Right lobe of liver (tissue), 6 donors: ENCODE results near the gene C4BPB. TPM values are rescaled to one million over a fixed set of nuclear protein-coding genes. Genes with fewer than 3 reads are reported as not detected.

Experiments used
- ATAC-seq, 4 donors: fragments of 200-7000 bp; cut with Tn5 transposase; one replicate each; pipeline ENCODE4 v1.9.1; 2020; ENCODE audit warnings: mild to moderate bottlenecking in 4 of 4, moderate library complexity in 4 of 4
- DNase-seq, 3 donors: peaks; one replicate each; pipeline ENCODE4 v3.0.0-alpha.2; 2020
- H3K27ac ChIP-seq, 3 donors: fragments of 200-600 bp; one replicate each; pipeline ENCODE4 v1.8.0; 2022
- H3K27me3 ChIP-seq, 2 donors: fragments of 200-600 bp; one replicate each; pipeline ENCODE4 v1.8.0; 2022
- H3K36me3 ChIP-seq, 4 donors: fragments of 200-600 bp; sonication (generic) in 1 of 4; one replicate each; pipeline versions ENCODE4 v1.5.1 to v1.8.0; 2017 to 2022; ENCODE audit warnings: control low read depth in 1 of 4
- H3K4me1 ChIP-seq, 4 donors: fragments of 200-600 bp; sonication (generic) in 1 of 4; one replicate each; pipeline versions ENCODE4 v1.5.1 to v1.8.0; 2017 to 2022; ENCODE audit warnings: control low read depth in 1 of 4
- H3K4me3 ChIP-seq, 3 donors: fragments of 200-600 bp; one replicate each; pipeline ENCODE4 v1.8.0; 2022
- H3K9me3 ChIP-seq, 4 donors: fragments of 200-600 bp; sonication (generic) in 1 of 4; one replicate each; pipeline versions ENCODE4 v1.5.1 to v1.8.0; 2017 to 2022; ENCODE audit warnings: control low read depth in 1 of 4
- POLR2A ChIP-seq: fragments of 450-650 bp; IDR thresholded peaks from one replicate; pipeline ENCODE4 v1.6.1; 2017; ENCODE audit warnings: antibody characterized with exemption, mild to moderate bottlenecking
- WGBS: methylation state at CpG from one replicate; pipeline ENCODE4 v1.1.6; 2018; ENCODE audit warnings: low coverage, low lambda C conversion rate; ENCODE audit not compliant: insufficient coverage; ENCODE audit errors: missing lambda C conversion rate; 5-methylcytosine and 5-hydroxymethylcytosine counted together
- intact Hi-C, 2 donors: fragments of 100-400 bp; cut with DNase I; formaldehyde crosslinking; loops; one replicate each; pipeline versions ENCODE4 v1.11.2 to v1.14.1; 2022
- total RNA-seq, 6 experiments: library from RNA; depleted of rRNA in 2 of 6; stranded (reverse); fragments of >200 nt in 2 of 6; fragmentation: NEBNext Ultra II Directional in 3 of 6; extraction: Animal tissue kit (Norgen Biotek cat#: 25700) in 3 of 6; gene quantifications; one replicate each; pipeline versions ENCODE4 v1.1.0 to v1.2.4, GENCODE V29; 2016 to 2023
- TF ChIP-seq, protein P1 (sequence below), 4 donors: fragments of 200-600 bp in 3 of 4; fragments of 450-650 bp in 1 of 4; IDR thresholded peaks; one replicate each; pipeline versions ENCODE4 v1.5.1 to v1.8.0; 2016 to 2022; ENCODE audit warnings: antibody characterized with exemption in 4 of 4, mild to moderate bottlenecking in 2 of 4
- donor health status: DM: no; HTN: yes; CAD: no.
- donor health status: DM: no; HTN: no; CAD: no.
- donor health status: DM: no; HTN: no; CAD: no.
- donor health status: DM: no; HTN: yes; CAD: no.
- donor health status: DM: no; HTN: yes; CAD: no.

C4BPB gene
- total RNA-seq, 6 experiments from 2014 or later: 156 to 328 (median 226) TPM

- H3K27ac ChIP-seq: no peak overlapping the region
- DNase-seq (no peak), ATAC-seq (no peak)
- peaks cover 0 to 34% (median 0%) of the 10 kb centered on the region in 4 donors for H3K4me1 ChIP-seq
- H3K36me3 ChIP-seq: peaks cover 0 to 63% (median 12%) of the 10 kb centered on the region in 4 donors
- H3K9me3 ChIP-seq: no peaks in the 10 kb centered on the region
- no peak overlapping the region for H3K4me3 ChIP-seq
- intact Hi-C loops: no loop called here
- no peaks in the 10 kb centered on the region for H3K27me3 ChIP-seq
- WGBS: 64% methylated on average over 1 of the region's 1 CpG
- no peak for TF ChIP-seq POLR2A
- TF ChIP-seq, protein P1, sequence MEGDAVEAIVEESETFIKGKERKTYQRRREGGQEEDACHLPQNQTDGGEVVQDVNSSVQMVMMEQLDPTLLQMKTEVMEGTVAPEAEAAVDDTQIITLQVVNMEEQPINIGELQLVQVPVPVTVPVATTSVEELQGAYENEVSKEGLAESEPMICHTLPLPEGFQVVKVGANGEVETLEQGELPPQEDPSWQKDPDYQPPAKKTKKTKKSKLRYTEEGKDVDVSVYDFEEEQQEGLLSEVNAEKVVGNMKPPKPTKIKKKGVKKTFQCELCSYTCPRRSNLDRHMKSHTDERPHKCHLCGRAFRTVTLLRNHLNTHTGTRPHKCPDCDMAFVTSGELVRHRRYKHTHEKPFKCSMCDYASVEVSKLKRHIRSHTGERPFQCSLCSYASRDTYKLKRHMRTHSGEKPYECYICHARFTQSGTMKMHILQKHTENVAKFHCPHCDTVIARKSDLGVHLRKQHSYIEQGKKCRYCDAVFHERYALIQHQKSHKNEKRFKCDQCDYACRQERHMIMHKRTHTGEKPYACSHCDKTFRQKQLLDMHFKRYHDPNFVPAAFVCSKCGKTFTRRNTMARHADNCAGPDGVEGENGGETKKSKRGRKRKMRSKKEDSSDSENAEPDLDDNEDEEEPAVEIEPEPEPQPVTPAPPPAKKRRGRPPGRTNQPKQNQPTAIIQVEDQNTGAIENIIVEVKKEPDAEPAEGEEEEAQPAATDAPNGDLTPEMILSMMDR (IDR thresholded peaks at IDR 0.05): no peak
Observed at GRCh38 chr1:207134581-207134980, 45.9 kb downstream of the C4BPB start.

DNA sequence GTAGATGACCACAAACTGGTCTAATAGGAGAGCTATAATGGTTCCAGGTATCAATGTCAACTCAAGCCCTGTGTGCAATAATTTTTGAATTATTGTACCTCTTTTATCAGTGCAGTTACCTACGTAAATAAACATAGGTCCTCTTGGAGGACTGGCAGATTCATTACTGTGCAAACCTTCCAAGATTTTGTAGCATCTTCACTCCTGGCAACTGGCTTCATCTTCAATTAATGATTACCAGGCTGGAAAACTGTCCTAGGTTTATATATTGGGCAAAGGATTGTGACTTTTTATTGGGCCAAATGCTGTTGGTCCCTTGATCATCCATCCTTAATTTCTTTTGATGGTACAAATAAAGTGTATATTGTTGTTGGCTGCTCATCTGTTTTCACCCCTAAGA, 51.0 kb downstream of the C4BPB start:
- no peak overlapping the region for H3K27ac ChIP-seq
- no peaks in the 10 kb centered on the region for H3K9me3 ChIP-seq
- peaks cover 0 to 18% (median 0%) of the 10 kb centered on the region in 4 donors for H3K4me1 ChIP-seq
- intact Hi-C loops: no loop called here
- no peak for TF ChIP-seq POLR2A
- TF ChIP-seq, protein P1 (IDR thresholded peaks at IDR 0.05): no peak
- no peak overlapping the region for H3K4me3 ChIP-seq
- 63% methylated on average over 1 of the region's 1 CpG for WGBS
- peaks cover 0 to 72% (median 26%) of the 10 kb centered on the region in 4 donors for H3K36me3 ChIP-seq
- DNase-seq: no peak
- no peaks in the 10 kb centered on the region for H3K27me3 ChIP-seq
- ATAC-seq: peak in 2 of 4 donors; percentile 49 to 64

DNA sequence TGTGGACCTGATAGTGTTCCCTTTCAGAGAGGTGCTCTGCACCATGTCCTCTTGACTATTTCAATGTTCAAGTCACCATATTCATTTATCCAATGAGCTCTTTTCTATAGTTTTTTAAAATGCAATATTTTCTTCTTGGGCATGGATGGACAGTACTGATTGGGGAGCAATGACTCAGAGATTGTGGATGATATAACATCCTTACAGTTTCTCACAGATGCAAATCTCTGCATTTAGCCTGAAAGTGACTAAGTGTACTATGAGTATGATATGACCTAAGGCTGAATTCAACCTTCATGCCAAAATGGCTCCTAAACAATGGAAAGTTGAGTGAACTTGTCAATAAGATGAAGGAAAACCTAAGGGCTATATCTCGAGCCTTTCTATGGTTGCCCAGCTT, 51.9 kb downstream of the C4BPB start:
- TF ChIP-seq, protein P1 (IDR thresholded peaks at IDR 0.05): no peak
- TF ChIP-seq POLR2A: no peak
- DNase-seq (no peak), ATAC-seq (no peak)
- intact Hi-C loops: no loop called here
- no peaks in the 10 kb centered on the region for H3K9me3 ChIP-seq
- H3K36me3 ChIP-seq: peaks cover 0 to 72% (median 24%) of the 10 kb centered on the region in 4 donors
- no peaks in the 10 kb centered on the region for H3K27me3 ChIP-seq
- H3K4me3 ChIP-seq: no peak overlapping the region
- H3K4me1 ChIP-seq: peaks cover 0 to 18% (median 0%) of the 10 kb centered on the region in 4 donors
- no peak overlapping the region for H3K27ac ChIP-seq
- WGBS: 56% methylated on average over 1 of the region's 1 CpG

- Histone ChIP-seq H3K27me3 (no peaks in the 10 kb centered on the region), H3K36me3 (peaks cover 0 to 44% (median 16%) of the 10 kb centered on the region in 4 donors), H3K9me3 (no peaks in the 10 kb centered on the region), H3K4me1 (no peaks in the 10 kb centered on the region), H3K4me3 (no peak overlapping the region), H3K27ac (no peak overlapping the region)
- ATAC-seq (peak; percentile 39 to 56 (median 44)), DNase-seq (no peak)
- 65% methylated on average over 3 of the region's 5 CpGs for WGBS
- TF ChIP-seq, protein P1 (IDR thresholded peaks at IDR 0.05): no peak
- intact Hi-C loops: no loop called here
Observed at GRCh38 chr1:207145401-207146058, 56.9 kb downstream of the C4BPB start.

Other genes with a start within 250 kb of the C4BPB start
- not detected for gene IL20, start 223.2 kb upstream of the C4BPB start, total RNA-seq
- not detected for gene IL24, start 191.4 kb upstream of the C4BPB start, total RNA-seq
- 1 to 10 TPM in 5 of 6 experiments, under 1 TPM in 1; 0.80 to 3.2 (median 1.4) TPM for gene FCMR, start 166.9 kb upstream of the C4BPB start, total RNA-seq
- 100 to 1,000 TPM in 2 of 6 experiments, 10 to 100 TPM in 4; 20.6 to 134 (median 85.1) TPM for gene PIGR, start 142.4 kb upstream of the C4BPB start, total RNA-seq
- 10 to 100 TPM in 1 of 6 experiments, 1 to 10 TPM in 4, under 1 TPM in 1; 0.44 to 31.1 (median 2.2) TPM for gene FCAMR, start 118.4 kb upstream of the C4BPB start, total RNA-seq
- under 1 TPM; 0.27 to 0.68 (median 0.37) TPM for gene C1orf116, start 56.1 kb upstream of the C4BPB start, total RNA-seq
- 1 to 10 TPM; 3.0 to 4.8 (median 3.5) TPM for gene YOD1, start 37.7 kb upstream of the C4BPB start, total RNA-seq
- gene PFKFB2, start 35.6 kb upstream of the C4BPB start, total RNA-seq: 1 to 10 TPM; 2.9 to 6.1 (median 5.1) TPM
- 1,000 to 10,000 TPM in 3 of 6 experiments, 100 to 1,000 TPM in 3; 746 to 1,325 (median 959) TPM for gene C4BPA, start 15.4 kb downstream of the C4BPB start, total RNA-seq
- gene CD55, start 232.8 kb downstream of the C4BPB start, total RNA-seq: 10 to 100 TPM; 10.5 to 23.3 (median 16.4) TPM